ENCODE measurements around the gene GPALPP1.
"Not testable (repeated sequence)": the region's sequence is repeated elsewhere in the genome, so short reads cannot be mapped to it uniquely, and the experiment has no call there.

GPALPP1 gene

DNA sequence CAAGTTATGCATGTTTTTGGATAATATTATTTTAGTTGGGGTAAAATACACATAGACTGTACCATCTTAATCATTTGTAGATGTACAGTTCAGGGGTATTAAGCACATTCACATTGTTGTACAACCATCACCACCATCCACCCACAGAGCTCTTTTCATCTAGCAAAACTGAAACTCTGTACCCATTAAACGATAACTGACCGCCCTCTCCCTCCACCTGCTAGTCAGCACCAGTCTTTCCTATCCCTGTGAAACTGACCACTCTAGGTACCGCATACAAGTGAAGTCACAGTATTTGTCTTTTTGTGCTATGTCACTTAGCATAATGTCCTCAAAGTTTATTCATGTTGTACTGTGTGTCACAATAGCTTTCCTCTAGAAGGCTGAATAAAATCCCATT lies 70.7 kb downstream of the GPALPP1 start:
- Histone ChIP-seq H3K4me1 (ENCODE audit: control insufficient read depth, insufficient read depth, low read length) (peaks cover 3% of the 10 kb centered on the region), H3K4me3 (ENCODE audit: insufficient read depth, low read depth, low read length) (no peak overlapping the region), H3K27ac (ENCODE audit: insufficient read depth, low read depth, low read length, poor library complexity, severe bottlenecking) (no peak overlapping the region), H3K9me3 (ENCODE audit: control insufficient read depth, low read length) (no peaks in the 10 kb centered on the region), H3K36me3 (ENCODE audit: control insufficient read depth, insufficient read depth, low read length) (no peaks in the 10 kb centered on the region), H3K27me3 (ENCODE audit: control insufficient read depth, insufficient read depth, low read length, poor library complexity, severe bottlenecking) (no peaks in the 10 kb centered on the region)
- 97 to 98% methylated on average over 3 of the region's 3 CpGs for WGBS, 2 experiments

DNA sequence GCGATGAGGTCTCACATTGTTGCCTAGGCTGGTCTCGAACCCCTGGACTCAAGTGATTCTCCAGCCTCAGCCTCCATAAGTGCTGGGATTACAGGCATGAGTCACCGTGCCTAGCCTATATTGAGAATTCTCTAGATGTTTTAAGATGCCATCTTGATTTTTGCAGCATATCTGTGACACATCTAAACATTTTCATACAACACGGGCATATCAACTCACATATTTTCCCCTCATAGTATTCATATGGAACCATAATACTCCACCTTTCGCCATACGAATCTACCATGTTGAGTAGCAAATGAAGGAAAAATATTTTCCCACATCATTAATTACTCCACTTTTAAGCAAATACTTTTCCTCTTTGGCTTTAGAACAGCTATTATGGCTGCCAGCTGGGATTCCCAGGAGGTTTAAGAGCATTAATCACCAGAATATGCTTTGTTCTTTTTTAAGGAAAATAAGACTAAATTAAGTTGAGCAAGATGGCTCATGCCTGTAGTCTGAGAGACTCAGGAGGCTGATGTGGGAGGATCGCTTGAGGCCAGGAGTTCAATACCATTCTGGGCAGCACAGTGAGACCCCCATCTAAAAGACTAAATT lies 74.0 kb downstream of the GPALPP1 start:
- no peaks in the 10 kb centered on the region for H3K27me3 ChIP-seq (ENCODE audit: control insufficient read depth, insufficient read depth, low read length, poor library complexity, severe bottlenecking)
- WGBS, 2 experiments = 80 to 84% methylated on average over 7 of the region's 7 CpGs
- no peaks in the 10 kb centered on the region for H3K9me3 ChIP-seq (ENCODE audit: control insufficient read depth, low read length)
- H3K4me1 ChIP-seq (ENCODE audit: control insufficient read depth, insufficient read depth, low read length) = no peaks in the 10 kb centered on the region
- H3K36me3 ChIP-seq (ENCODE audit: control insufficient read depth, insufficient read depth, low read length) = no peaks in the 10 kb centered on the region
- no peak overlapping the region for H3K4me3 ChIP-seq (ENCODE audit: insufficient read depth, low read depth, low read length)
- no peak overlapping the region for H3K27ac ChIP-seq (ENCODE audit: insufficient read depth, low read depth, low read length, poor library complexity, severe bottlenecking)

DNA sequence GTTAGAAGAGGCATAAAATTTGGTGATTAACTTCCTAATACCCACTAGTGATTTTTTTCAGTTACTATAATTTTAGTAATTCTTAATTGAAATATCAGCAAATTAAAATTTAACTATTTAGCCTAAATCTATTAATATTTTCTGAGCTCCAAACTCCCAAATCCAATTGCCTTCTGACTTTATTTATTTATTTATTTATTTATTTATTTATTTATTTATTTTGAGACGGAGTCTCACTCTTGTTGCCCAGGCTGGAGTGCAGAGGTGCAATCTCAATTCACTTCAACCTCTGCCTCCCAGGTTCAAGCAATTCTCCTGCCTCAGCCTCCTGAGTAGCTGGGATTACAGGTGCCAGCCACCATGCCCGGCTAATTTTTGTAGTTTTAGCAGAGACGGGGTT lies 74.6 kb downstream of the GPALPP1 start:
- 90% methylated on average over 3 of the region's 3 CpGs for WGBS, 2 experiments
- H3K36me3 ChIP-seq (ENCODE audit: control insufficient read depth, insufficient read depth, low read length); H3K4me3 ChIP-seq (ENCODE audit: insufficient read depth, low read depth, low read length); H3K27ac ChIP-seq (ENCODE audit: insufficient read depth, low read depth, low read length, poor library complexity, severe bottlenecking); H3K9me3 ChIP-seq (ENCODE audit: control insufficient read depth, low read length); H3K27me3 ChIP-seq (ENCODE audit: control insufficient read depth, insufficient read depth, low read length, poor library complexity, severe bottlenecking); H3K4me1 ChIP-seq (ENCODE audit: control insufficient read depth, insufficient read depth, low read length): not testable (repeated sequence)

GRCh38 chr13:45064889-45065288 lies 75.6 kb downstream of the GPALPP1 start:
- H3K36me3 ChIP-seq (ENCODE audit: control insufficient read depth, insufficient read depth, low read length) = no peaks in the 10 kb centered on the region
- no peaks in the 10 kb centered on the region for H3K9me3 ChIP-seq (ENCODE audit: control insufficient read depth, low read length)
- H3K4me3 ChIP-seq (ENCODE audit: insufficient read depth, low read depth, low read length) = no peak overlapping the region
- 91 to 93% methylated on average over 6 of the region's 6 CpGs for WGBS, 2 experiments
- H3K4me1 ChIP-seq (ENCODE audit: control insufficient read depth, insufficient read depth, low read length) = no peaks in the 10 kb centered on the region
- no peak overlapping the region for H3K27ac ChIP-seq (ENCODE audit: insufficient read depth, low read depth, low read length, poor library complexity, severe bottlenecking)
- no peaks in the 10 kb centered on the region for H3K27me3 ChIP-seq (ENCODE audit: control insufficient read depth, insufficient read depth, low read length, poor library complexity, severe bottlenecking)

GRCh38 chr13:45068036-45069001 lies 79.0 kb downstream of the GPALPP1 start:
- H3K4me1 ChIP-seq (ENCODE audit: control insufficient read depth, insufficient read depth, low read length) = no peaks in the 10 kb centered on the region
- 88% methylated on average over 4 of the region's 5 CpGs for WGBS, 2 experiments
- H3K4me3 ChIP-seq (ENCODE audit: insufficient read depth, low read depth, low read length) = no peak overlapping the region
- H3K27me3 ChIP-seq (ENCODE audit: control insufficient read depth, insufficient read depth, low read length, poor library complexity, severe bottlenecking) = no peaks in the 10 kb centered on the region
- H3K36me3 ChIP-seq (ENCODE audit: control insufficient read depth, insufficient read depth, low read length) = no peaks in the 10 kb centered on the region
- no peaks in the 10 kb centered on the region for H3K9me3 ChIP-seq (ENCODE audit: control insufficient read depth, low read length)
- no peak overlapping the region for H3K27ac ChIP-seq (ENCODE audit: insufficient read depth, low read depth, low read length, poor library complexity, severe bottlenecking)

GRCh38 chr13:45073809-45074208 lies 84.5 kb downstream of the GPALPP1 start:
- no peaks in the 10 kb centered on the region for H3K27me3 ChIP-seq (ENCODE audit: control insufficient read depth, insufficient read depth, low read length, poor library complexity, severe bottlenecking)
- no peak overlapping the region for H3K4me3 ChIP-seq (ENCODE audit: insufficient read depth, low read depth, low read length)
- no peaks in the 10 kb centered on the region for H3K36me3 ChIP-seq (ENCODE audit: control insufficient read depth, insufficient read depth, low read length)
- 87 to 89% methylated on average over 4 of the region's 4 CpGs for WGBS, 2 experiments
- no peaks in the 10 kb centered on the region for H3K4me1 ChIP-seq (ENCODE audit: control insufficient read depth, insufficient read depth, low read length)
- H3K9me3 ChIP-seq (ENCODE audit: control insufficient read depth, low read length) = no peaks in the 10 kb centered on the region
- no peak overlapping the region for H3K27ac ChIP-seq (ENCODE audit: insufficient read depth, low read depth, low read length, poor library complexity, severe bottlenecking)

DNA sequence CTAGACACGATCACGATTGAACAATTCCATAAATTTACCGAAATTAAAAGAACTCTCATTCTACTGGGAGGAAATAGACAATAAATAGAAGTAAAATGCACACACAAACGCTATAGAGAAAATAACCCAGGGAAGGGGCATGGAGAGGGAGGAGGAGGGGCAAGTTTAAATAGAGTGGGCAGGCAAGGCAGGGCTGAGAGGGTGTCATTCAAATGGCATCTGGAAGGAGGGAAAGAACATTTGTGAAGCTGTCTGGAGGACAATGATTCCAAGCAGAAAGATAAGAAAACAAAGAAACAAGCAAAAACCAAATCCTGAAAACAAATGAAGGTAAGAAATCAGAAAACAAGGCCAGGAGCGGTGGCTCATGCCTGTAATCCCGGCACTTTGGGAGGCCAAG lies 85.4 kb downstream of the GPALPP1 start:
- H3K36me3 ChIP-seq (ENCODE audit: control insufficient read depth, insufficient read depth, low read length) = no peaks in the 10 kb centered on the region
- H3K27me3 ChIP-seq (ENCODE audit: control insufficient read depth, insufficient read depth, low read length, poor library complexity, severe bottlenecking) = no peaks in the 10 kb centered on the region
- no peaks in the 10 kb centered on the region for H3K4me1 ChIP-seq (ENCODE audit: control insufficient read depth, insufficient read depth, low read length)
- H3K4me3 ChIP-seq (ENCODE audit: insufficient read depth, low read depth, low read length) = no peak overlapping the region
- no peaks in the 10 kb centered on the region for H3K9me3 ChIP-seq (ENCODE audit: control insufficient read depth, low read length)
- H3K27ac ChIP-seq (ENCODE audit: insufficient read depth, low read depth, low read length, poor library complexity, severe bottlenecking) = no peak overlapping the region
- 87 to 89% methylated on average over 4 to 6 of the region's 6 CpGs for WGBS, 2 experiments

DNA sequence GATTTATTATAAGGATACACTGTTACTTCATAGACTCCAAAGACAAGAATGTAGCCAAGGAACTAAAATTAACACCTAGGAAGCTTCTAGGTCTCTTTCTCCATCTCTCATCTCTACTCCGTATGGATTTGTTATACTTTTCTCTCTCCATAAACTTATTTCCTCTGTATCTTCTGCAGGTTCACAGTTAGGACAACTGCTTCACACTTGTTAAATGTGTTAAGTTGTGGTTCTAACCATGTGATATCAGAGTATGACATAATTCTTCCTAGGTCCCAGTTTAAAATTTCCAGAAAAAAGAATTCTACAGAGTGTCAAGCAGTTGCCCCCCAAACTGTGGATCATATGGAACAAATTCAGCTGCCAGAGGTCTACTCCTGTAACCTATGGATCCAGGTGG lies 88.7 kb downstream of the GPALPP1 start:
- H3K4me1 ChIP-seq (ENCODE audit: control insufficient read depth, insufficient read depth, low read length) = no peaks in the 10 kb centered on the region
- H3K9me3 ChIP-seq (ENCODE audit: control insufficient read depth, low read length) = no peaks in the 10 kb centered on the region
- 93 to 100% methylated on average over 1 of the region's 1 CpG for WGBS, 2 experiments
- H3K36me3 ChIP-seq (ENCODE audit: control insufficient read depth, insufficient read depth, low read length) = no peaks in the 10 kb centered on the region
- H3K27me3 ChIP-seq (ENCODE audit: control insufficient read depth, insufficient read depth, low read length, poor library complexity, severe bottlenecking) = no peaks in the 10 kb centered on the region
- no peak overlapping the region for H3K4me3 ChIP-seq (ENCODE audit: insufficient read depth, low read depth, low read length)
- no peak overlapping the region for H3K27ac ChIP-seq (ENCODE audit: insufficient read depth, low read depth, low read length, poor library complexity, severe bottlenecking)
